Lower lobe of right lung (tissue), 2 donors: ENCODE measurements around the gene DLX3. TPM values are rescaled to one million over a fixed set of nuclear protein-coding genes. Genes with fewer than 3 reads are reported as not detected.

ENCODE experiments used
- ATAC-seq, 2 donors: fragments of 200-7000 bp; cut with Tn5 transposase; one replicate each; pipeline ENCODE4 v1.9.1; 2020 to 2022; ENCODE audit warnings: mild to moderate bottlenecking in 2 of 2, moderate library complexity in 2 of 2
- DNase-seq: peaks from one replicate; pipeline ENCODE4 v3.0.0-alpha.2; 2020
- H3K27ac ChIP-seq: fragments of 200-600 bp; one replicate; pipeline ENCODE4 v1.8.0; 2022
- H3K27me3 ChIP-seq: fragments of 200-600 bp; one replicate; pipeline ENCODE4 v1.8.0; 2022; ENCODE audit warnings: low read depth
- H3K36me3 ChIP-seq: fragments of 200-600 bp; one replicate; pipeline ENCODE4 v1.8.0; 2022; ENCODE audit warnings: mild to moderate bottlenecking
- H3K4me1 ChIP-seq: fragments of 200-600 bp; one replicate; pipeline ENCODE4 v1.8.0; 2022
- H3K4me3 ChIP-seq: fragments of 200-600 bp; one replicate; pipeline ENCODE4 v1.8.0; 2022; ENCODE audit warnings: mild to moderate bottlenecking
- H3K9me3 ChIP-seq: fragments of 200-600 bp; one replicate; pipeline ENCODE4 v1.8.0; 2022
- CTCF ChIP-seq: fragments of 200-600 bp; IDR thresholded peaks from one replicate; pipeline ENCODE4 v1.8.0; 2022; ENCODE audit warnings: antibody characterized with exemption, mild to moderate bottlenecking
- intact Hi-C: fragments of 100-400 bp; cut with DNase I; formaldehyde crosslinking; loops from one replicate; pipeline ENCODE4 v1.11.0; 2022
- total RNA-seq: library from RNA; stranded (reverse); fragmentation: NEBNext Ultra II Directional; extraction: Animal tissue kit (Norgen Biotek cat#: 25700); gene quantifications from one replicate; pipeline ENCODE4 v1.2.1, GENCODE V29; 2021
- donor health status: DM: no; HTN: yes; CAD: no; lungs with severe emphysema.

Gene DLX3
- total RNA-seq, 1 donor from 2014 or later, result 0.38 TPM

GRCh38 chr17:49957350-49957749, 37.7 kb downstream of the DLX3 start:
- H3K4me3 ChIP-seq, result no peak overlapping the region
- no peak for TF ChIP-seq CTCF
- H3K36me3 ChIP-seq, result no peaks in the 10 kb centered on the region
- no peak overlapping the region for H3K27ac ChIP-seq
- DNase-seq (no peak), ATAC-seq (no peak)
- intact Hi-C loops, result no loop called here
- no peaks in the 10 kb centered on the region for H3K9me3 ChIP-seq
- H3K4me1 ChIP-seq, result no peaks in the 10 kb centered on the region
- peaks cover 38% of the 10 kb centered on the region for H3K27me3 ChIP-seq

GRCh38 chr17:49956780-49957179, 38.2 kb downstream of the DLX3 start:
- H3K4me1 ChIP-seq, result no peaks in the 10 kb centered on the region
- no peaks in the 10 kb centered on the region for H3K9me3 ChIP-seq
- DNase-seq, result no peak
- H3K27ac ChIP-seq, result no peak overlapping the region
- intact Hi-C loops, result no loop called here
- H3K36me3 ChIP-seq, result no peaks in the 10 kb centered on the region
- no peak overlapping the region for H3K4me3 ChIP-seq
- ATAC-seq, result no peak
- TF ChIP-seq CTCF, result no peak
- H3K27me3 ChIP-seq, result peaks cover 36% of the 10 kb centered on the region

- no peak for TF ChIP-seq CTCF
- intact Hi-C loops, result no loop called here
- H3K27ac ChIP-seq, result no peak overlapping the region
- no peaks in the 10 kb centered on the region for H3K4me1 ChIP-seq
- H3K4me3 ChIP-seq, result no peak overlapping the region
- peaks cover 36% of the 10 kb centered on the region for H3K27me3 ChIP-seq
- H3K9me3 ChIP-seq, result no peaks in the 10 kb centered on the region
- DNase-seq, result no peak
- H3K36me3 ChIP-seq, result no peaks in the 10 kb centered on the region
- no peak for ATAC-seq
Measured at GRCh38 chr17:49955157-49955556, 39.9 kb downstream of the DLX3 start.

GRCh38 chr17:49952912-49953497, 42.0 kb downstream of the DLX3 start:
- ATAC-seq (no peak), DNase-seq (no peak)
- no peaks in the 10 kb centered on the region for H3K9me3 ChIP-seq
- H3K27ac ChIP-seq, result no peak overlapping the region
- intact Hi-C loops, result no loop called here
- no peaks in the 10 kb centered on the region for H3K4me1 ChIP-seq
- peaks cover 43% of the 10 kb centered on the region for H3K27me3 ChIP-seq
- no peak overlapping the region for H3K4me3 ChIP-seq
- no peaks in the 10 kb centered on the region for H3K36me3 ChIP-seq
- TF ChIP-seq CTCF, result no peak

- DNase-seq, result peak; percentile 89
- H3K9me3 ChIP-seq, result no peaks in the 10 kb centered on the region
- peak; percentile 91 to 93 for ATAC-seq
- no peaks in the 10 kb centered on the region for H3K36me3 ChIP-seq
- H3K27ac ChIP-seq, result no peak overlapping the region
- no peak overlapping the region for H3K4me3 ChIP-seq
- no peaks in the 10 kb centered on the region for H3K4me1 ChIP-seq
- H3K27me3 ChIP-seq, result peaks cover 44% of the 10 kb centered on the region
- peak; percentile 89 for TF ChIP-seq CTCF
- intact Hi-C loops, result no loop called here
Measured at GRCh38 chr17:49952209-49952911, 42.7 kb downstream of the DLX3 start.
